Activated CD4-positive, CD25-positive, alpha-beta regulatory T cell treated with anti-CD3 and anti-CD28 coated beads, Interleukin-2, amount 50 U/mL, for 16 hours (primary cell): Measurements from ENCODE around the gene LRRC41.
A peak's percentile ranks its signal among the peaks of the same experiment; 100 is the strongest.
"Not testable (repeated sequence)": the region's sequence is repeated elsewhere in the genome, so short reads cannot be mapped to it uniquely, and the experiment has no call there.

Experiments used
- DNase-seq: peaks from one replicate; pipeline ENCODE4 v3.0.0-alpha.2; 2020; ENCODE audit warnings: low read depth, low spot score

The LRRC41 gene

DNA sequence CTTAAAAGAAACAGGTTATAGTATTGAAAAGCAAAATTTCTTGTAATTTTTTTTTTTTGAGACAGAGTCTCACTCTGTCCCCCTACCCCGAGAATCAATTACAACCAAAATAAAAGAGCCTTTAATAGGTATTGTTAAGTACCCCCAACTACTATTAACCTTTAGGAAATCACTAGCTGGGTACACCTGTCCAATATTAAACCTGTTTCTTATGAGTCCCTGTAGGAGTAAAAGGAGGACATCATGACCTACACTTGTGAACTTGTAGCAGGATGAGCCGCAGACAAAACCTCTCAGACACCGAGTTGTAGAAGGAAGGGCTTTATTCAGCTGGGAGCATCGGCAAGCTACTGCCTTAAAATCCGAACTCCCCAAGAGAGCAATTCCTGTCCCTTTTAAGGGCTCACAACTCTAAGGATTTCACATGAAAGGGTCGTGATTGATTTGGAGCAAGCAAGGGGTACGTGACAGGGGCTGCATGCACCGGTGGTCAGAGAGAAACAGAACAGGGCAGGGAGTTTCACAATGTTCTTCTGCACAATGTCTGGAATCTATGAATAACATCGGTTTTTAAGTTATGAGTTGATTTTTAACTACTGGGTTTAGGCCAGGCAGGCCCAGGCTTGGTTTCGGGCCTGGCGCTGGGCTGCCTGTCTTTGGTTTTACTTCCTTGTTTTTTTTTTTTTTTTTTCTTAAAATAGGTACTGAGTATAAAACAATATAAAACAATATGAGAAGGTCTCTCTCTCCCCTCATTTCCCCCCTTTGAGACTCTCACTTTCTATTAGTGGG is 22.1 kb upstream of the LRRC41 start:
- DNase-seq = not testable (repeated sequence)

DNA sequence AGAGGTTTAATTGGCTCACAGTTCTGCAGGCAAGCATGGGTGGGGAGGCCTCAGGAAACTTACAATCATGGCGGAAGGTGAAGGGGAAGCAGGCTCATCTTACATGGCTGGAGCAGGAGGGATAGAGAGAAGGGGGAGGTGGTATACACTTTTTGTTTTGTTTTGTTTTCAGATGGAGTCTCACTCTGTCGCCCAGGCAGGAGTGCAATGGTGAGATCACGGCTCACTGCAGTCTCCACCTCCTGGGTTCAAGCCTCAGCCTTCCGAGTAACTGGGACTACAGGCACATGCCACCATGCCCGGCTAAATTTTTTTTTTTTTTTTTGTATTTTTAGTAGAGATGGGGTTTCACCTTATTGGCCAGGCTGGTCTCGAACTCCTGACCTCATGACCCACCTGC is 18.8 kb upstream of the LRRC41 start:
- DNase-seq = not testable (repeated sequence)

DNA sequence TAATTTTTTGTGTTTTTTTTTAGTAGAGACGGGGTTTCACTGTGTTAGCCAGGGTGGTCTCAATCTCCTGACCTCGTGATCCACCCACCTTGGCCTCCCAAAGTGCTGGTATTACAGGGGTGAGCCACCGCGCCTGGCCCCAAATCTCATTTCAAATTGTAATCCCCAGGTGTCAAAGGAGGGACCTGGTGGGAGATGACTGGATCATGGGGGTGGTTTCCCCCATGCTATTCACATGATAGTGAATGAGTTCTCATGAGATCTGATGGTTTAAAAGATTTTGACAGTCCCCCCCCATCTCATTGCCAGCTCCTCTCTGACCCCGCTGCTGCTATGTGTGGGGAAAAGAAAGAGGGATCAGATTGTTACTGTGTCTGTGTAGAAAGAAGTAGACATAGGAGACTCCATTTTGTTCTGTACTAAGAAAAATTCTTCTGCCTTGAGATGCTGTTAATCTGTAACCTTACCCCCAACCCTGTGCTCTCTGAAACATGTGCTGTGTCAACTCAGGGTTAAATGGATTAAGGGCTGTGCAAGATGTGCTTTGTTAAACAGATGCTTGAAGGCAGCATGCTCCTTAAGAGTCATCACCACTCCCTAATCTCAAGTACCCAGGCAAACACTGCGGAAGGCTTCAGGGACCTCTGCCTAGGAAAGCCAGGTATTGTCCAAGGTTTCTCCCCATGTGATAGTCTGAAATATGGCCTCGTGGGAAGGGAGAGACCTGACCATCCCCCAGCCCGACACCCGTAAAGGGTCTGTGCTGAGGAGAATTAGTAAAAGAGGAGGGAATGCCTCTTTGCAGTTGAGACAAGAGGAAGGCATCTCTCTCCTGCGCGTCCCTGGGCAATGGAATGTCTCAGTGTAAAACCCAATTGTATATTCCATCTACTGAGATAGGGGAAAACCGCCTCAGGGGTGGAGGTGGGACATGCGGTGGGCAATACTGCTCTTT is 16.8 kb upstream of the LRRC41 start:
- DNase-seq = not testable (repeated sequence)

DNA sequence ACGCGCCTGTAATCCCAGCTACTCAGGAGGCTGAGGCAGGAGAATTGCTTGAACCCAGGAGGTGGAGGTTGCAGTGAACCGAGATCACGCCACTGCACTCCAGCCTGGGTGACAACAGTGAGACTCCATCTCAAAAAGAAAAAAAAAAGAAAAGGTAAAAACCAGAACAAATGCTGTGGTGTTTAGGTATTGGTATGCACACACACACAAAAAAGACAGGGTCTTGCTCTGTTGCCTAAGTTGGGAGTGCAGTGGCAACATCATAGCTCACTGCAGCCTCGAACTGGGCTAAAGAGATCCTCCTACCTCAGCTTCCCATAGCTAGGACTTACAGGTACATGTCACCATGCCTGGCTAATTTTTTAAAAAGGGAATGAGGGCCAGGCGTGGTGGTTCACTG is 15.9 kb upstream of the LRRC41 start:
- DNase-seq = not testable (repeated sequence)

DNA sequence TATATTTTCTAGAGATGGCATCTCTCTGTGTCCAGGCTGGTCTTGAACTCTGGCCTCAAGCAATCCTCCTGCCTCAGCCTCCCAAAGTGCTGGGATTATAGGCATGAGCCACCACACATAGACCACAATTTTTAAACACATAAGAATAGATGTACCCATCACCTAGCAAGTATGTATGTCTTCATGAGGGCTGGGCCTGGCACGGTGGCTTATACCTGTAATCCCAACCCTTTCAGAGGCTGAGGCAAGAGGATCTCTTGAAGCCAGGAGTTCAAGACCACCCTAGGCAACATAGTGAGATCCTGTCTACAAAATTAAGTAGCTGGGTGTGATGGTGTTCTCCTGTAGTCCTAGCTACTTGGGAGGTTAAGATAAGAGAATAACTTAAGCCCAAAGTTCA is 13.9 kb upstream of the LRRC41 start:
- DNase-seq = no peak

DNA sequence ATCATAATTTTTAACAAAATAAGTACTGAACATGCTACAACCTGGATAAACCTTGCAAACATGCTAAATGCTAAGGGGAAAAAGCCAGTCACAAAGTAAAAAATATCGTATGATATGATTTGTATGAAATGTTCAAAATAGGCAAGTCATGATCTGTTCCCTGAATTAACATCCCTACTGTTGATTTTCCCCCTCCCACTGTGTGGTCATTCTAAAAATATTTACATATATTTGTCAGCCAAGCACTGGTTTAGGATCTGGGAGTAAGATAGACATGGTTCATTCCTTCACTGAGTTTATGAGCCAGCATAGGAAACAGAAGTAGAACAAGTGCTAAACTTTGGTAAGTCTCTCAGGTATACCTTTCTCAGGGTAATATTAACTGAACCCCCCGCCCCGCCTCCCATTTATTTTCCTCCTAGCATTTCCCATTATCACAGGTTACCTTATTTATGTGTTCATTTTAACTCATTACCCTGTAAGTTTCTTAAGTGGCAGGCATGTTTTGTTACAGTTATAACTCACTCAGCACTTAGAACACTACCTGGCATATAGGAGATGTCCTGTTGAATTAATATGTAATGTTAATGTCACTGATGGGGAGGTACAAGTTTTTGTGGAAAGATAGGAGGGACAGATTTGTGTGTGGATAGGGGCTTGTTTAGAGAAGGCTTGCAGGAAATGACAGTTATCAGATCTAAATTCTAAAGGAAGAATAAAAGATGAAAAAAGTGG is 12.4 kb upstream of the LRRC41 start:
- no peak for DNase-seq

DNA sequence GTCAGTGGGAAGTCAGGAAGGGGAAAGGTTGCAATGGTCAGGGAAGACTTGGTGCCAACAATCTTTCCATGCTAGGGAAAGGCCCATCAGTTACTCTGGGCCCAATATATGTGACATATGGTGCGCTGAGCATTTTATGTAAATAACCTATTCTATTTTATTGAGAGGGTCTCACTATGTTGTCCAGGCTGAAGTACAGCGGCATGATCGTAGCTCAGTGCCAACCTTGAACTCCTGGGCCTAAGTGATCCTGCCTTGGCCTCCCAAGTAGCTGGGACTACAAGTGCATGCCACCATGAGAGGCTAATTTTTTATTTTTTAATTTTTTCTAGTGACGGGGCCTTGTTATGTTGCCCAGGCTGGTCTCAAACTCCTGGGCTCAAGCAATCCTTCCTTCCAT is 6.9 kb upstream of the LRRC41 start:
- DNase-seq = no peak

DNA sequence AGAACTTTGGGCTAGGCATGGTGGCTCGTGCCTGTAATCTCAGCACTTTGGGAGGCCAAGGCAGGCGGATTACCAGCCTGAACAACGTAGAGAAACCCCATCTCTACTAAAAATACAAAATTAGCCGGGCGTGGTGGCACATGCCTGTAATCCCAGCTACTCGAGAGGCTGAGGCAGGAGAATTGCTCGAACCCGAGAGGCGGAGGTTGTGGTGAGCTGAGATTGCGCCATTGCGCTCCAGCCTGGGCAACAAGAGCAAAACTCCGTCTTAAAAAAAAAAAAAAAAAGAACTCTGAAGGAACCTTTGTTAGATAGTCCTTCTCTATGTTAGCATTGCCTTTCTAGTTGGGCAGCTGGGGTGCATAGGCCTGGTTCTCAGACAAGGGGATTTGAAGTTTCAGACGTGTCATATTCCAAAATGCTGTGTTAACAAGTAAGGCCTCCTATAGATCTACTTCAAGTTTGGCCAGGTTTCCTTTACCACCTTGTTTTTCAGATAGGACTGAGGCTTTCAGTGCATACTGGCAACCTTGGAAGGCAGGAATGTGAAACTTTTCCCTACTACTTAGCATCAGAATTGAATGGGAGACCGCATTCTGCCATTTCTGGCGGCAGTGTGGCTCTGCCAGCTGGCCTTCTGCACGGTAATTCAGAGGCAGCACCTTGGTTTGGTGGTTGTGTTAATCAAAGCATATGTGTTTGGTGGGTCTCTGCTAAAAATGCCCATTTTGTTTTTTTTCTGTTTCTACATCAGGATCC is 6.2 kb upstream of the LRRC41 start:
- DNase-seq = no peak

DNA sequence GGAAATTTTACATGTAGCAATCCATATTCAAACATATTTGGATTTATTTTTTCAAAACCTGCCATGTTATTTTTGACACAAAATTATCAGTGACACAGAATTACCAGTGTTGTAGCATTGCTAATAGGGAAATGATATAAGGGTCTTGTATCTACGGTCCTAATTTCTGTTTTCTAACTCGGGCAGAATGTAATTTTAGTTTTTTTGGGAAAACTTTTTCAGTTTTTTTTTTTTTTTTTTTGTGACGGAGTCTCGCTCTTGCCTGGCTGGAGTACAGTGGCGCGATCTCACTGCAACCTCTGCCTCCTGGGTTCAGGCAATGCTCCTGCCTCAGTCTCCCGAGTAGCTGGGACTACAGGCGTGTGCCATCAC is 2.7 kb upstream of the LRRC41 start:
- DNase-seq = no peak

DNA sequence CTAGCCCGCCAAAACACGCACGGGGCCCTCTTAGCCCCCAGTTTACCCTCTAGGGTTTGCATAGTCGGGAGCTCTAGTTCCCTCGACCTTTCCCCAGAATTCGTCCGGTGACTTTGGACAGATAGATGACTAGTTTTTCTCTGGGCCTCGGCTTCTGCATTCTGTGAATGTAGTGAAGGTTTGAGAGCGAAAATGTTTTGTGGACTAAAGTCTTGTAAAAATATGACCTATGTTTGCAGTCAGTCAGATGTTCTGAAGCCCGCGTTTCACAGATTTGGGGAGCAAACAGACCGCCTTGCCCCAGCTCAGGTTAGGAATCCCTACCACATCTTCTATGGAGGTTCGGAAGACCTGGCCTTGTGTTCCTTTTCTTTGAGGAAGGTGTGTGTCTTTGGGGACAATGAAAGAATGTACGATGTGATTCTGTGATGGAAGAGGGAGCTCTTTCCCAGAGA is 483 bp upstream of the LRRC41 start:
- DNase-seq = no peak

DNA sequence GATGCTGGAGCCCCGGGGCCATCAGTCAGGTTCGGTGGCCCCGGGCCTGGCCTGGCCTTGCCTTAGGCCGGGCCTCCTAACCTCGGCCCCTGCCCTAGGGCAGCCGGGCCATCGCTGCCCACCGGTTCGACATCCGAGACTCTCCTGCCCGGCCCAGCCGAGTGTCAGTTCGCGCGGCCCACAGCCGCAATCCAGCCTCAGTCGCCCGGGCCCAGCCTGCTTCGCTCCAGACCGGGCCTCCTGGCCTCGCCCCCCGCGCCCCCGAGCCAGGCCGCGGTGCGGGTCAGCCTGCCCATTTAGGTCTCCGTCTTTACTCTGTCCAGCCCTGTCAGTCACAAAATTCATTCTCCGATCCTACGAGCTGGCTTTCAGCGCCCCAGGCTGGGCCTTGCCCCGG is 777 bp downstream of the LRRC41 start:
- peak; percentile 0 for DNase-seq

DNA sequence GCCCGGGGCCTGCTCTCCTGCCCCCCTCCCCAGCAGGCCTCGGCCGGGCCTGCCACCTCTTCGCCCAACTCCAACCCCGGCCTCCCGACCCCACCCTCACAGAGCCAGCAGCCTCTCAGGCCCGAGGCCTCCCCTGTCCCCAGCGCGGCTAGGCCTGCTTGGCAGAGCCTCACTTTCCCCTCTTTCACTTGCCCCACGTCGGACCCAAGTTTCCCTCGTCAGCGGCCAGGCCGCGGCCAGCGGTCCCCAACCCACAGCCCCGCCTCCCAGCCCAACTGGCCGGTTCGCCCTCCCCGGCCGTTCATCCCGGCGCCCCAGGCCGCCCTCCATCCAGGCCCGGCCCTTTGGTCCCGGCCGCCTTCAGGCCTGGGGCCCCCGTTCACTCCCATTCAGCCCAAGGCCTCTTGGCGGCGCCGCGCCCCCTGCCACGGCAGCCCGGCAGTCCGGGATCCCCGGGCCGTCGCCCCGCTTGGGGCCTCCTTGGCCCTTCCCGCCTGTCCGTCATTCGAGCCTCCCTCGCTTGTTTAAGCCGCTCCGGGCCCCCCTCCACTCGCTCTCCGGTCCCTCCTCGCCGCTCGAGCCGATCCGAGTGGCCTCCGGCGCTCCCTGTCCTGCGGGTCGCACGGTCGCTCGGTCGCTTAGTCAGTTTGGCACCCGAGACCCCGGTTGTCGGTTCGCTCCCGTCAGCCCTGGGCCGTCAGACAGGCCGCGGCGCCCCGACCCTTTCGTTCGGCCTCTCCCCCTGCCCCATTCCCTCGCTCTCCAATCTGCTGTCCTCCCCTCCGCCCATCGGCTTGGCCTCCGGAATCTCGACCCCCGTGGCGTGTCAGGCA is 1.4 kb downstream of the LRRC41 start:
- peak; percentile 5 for DNase-seq

DNA sequence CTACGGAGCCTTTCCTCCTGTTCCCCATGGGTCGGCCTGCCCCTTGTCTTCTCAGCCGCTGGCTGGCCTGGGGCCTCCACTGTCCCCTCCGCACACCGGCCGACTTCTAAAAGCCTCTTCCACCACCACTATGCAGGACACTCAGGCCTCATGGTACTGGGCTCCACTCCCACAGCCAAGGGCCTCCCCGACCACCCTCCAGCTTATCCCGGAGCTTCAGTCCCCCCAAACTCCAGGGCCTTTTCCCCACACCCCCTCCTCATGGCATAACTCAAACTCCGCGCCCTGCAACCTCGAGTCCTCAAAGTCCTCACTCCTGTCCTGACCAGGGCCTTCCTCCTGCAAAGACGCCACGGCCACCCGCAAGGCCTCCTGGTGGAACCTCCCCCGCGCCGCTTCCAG is 2.0 kb downstream of the LRRC41 start:
- DNase-seq = no peak

DNA sequence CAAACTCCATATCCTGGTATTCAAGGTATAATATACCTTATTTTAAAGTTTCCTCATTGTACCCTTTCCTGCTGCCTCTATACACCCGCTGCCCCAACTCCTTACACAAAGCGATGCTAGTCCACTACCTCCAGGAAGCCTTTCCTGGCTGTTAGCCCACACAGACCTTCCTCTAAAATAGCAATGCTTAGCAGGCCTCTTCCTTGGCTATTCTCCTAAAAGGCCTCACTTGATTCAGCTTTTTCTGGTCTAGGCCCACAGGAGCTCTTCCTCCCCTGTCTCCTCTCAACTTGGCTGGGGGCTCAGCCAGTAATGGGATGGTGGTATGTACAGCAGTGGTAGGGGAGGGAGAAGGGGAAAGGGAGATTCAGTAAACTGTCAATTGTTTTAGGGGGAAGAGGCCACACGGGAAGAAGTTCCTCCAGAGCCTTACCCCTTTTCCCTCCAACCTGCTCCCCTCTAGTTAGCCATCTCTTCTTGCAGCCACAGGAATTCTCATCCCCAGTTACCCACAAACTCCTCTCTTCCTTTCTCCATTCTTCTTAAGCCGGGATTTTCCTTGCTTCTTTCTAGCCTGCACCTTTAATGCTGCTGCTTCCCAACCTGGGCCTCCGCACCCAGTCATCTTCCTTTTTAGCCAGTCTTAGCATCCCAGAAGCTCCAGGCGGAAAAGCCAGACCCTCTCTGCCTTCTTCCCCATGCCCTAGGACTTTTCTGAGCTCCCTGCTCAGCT is 2.6 kb downstream of the LRRC41 start:
- no peak for DNase-seq

DNA sequence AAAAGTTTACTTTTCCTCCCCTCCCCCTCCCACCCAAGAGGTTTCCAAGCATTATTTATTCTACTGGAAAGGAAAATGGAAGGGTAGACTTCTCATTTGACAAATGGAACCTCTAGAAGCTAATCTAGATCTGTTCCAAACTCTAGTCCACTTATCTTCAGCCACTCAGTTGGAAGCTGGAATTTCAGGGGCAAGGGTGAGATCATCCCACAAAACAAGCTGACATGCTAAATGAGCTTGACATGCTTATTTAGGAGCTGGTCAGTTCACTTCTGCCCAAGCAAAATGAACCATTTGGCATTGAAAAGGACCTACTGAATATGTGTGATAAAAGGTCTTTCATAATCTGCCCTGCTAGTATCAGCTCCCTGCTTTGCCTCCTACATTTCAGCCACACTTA is 5.0 kb downstream of the LRRC41 start:
- DNase-seq = no peak

DNA sequence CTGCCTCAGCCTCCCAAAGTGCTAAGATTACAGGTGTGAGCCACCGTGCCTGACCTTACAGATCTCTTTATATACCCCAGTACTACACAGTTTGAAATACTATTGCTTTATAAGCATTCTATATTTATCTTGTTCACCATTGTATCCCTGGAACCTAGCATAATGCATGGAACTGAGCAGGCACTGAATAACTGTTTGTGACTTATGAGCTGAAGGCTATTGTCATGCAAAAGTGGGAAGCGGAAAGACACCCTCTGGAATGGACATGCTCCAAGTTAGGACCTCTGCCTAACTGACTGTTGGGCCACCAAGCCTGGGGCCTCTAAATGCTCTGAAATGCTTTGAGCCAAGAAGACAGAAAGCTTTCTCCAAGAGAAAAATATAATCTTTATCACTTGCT is 8.1 kb downstream of the LRRC41 start:
- DNase-seq = no peak

DNA sequence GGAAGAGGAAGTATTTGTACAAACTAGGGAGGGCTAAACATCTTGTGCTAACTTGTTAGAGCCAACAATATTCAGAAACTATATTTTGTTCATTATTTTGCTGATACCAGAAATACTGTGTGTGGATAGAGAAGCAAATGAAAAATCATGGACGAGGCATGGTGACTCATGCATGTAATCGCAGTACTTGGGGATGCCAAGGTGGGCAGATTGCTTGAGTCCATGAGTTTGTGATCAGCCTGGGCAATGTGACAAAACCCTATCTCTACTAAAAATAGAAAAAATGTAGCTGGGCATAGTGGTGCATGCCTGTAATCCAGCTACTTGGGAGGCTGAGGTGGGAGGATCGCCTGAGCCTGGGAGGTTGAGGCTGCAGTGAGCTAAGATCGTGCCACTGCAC is 13.4 kb downstream of the LRRC41 start:
- no peak for DNase-seq

DNA sequence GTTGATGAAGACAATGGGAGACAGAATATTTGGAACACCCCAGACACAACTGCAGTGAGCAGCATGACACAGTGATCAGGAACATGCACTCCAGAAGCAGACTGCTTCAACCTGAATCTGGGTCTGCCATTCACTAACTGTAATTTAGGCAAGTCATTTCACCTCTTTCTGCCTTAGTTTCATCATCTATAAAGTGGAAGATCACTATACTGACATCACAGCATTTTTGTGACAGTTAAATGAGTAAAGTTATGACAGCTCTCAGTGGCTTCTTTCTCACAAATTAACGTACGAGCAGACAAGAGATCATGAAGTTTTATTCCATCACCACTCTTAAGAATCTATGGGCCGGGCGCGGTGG is 14.3 kb downstream of the LRRC41 start:
- DNase-seq = no peak

DNA sequence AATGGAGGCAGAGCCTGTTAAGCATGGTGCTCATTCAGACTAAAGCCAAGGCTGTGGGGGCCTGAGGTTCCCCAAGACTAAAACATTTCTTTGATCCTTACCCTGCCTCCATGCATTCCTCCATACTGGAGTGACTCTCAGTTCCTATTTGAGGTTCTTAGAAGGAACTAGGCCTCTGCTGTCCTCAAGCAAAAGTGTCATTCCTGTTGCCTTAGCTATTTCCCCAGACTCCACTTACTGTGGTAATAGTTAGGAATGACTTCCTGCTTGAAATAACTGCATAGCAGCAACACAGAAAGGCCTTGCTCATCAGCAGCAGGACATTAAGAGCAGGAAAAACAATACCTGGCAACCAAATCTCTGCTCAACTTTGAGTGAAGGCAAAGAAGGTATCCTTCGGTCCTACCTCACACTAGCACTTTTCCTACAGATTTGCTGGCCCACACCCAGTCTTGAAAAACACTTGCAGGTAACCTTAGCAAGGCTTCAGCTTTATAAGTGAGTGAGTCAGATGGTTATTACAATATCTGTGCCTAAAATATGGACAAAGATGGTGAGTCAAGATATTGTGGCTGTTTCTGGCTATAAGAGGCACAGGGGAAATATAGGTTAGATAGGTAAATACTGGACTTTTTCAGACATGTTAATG is 14.8 kb downstream of the LRRC41 start:
- DNase-seq = no peak
